HEK293 (cell line): ENCODE measurements around the gene NEURL1.

ENCODE experiments used
- CTCF ChIP-seq: fragments of 450-650 bp; formaldehyde crosslinking; IDR thresholded peaks from 2 replicates; pipeline ENCODE4 v1.5.1; 2016; ENCODE audit warnings: missing biosample characterization, missing genetic modification characterization
- GFI1B ChIP-seq: fragments of 450-650 bp; formaldehyde crosslinking; IDR thresholded peaks from 2 replicates; pipeline ENCODE4 v1.5.1; 2016; ENCODE audit warnings: missing biosample characterization, missing genetic modification characterization
- YY1 ChIP-seq: fragments of 450-650 bp; formaldehyde crosslinking; IDR thresholded peaks from 2 replicates; pipeline ENCODE4 v1.5.1; 2018; ENCODE audit warnings: missing biosample characterization, missing genetic modification characterization
- ZNF623 ChIP-seq: fragments of 450-650 bp; formaldehyde crosslinking; IDR thresholded peaks from 2 replicates; pipeline ENCODE4 v1.5.1; 2016; ENCODE audit warnings: missing biosample characterization, missing genetic modification characterization
- ZNF629 ChIP-seq: fragments of 450-650 bp; formaldehyde crosslinking; IDR thresholded peaks from 2 replicates; pipeline ENCODE4 v1.5.1; 2017; ENCODE audit warnings: missing biosample characterization, missing genetic modification characterization

GRCh38 chr10:103546401-103546800 lies 52.9 kb downstream of the NEURL1 start:
- TF ChIP-seq CTCF (no peak), YY1 (tag by site-specific recombination) (no peak), GFI1B (tag by site-specific recombination) (no peak), ZNF629 (tag by site-specific recombination) (no peak), ZNF623 (no peak)
